WTC11 (cell line): ENCODE results near the gene ZNF341.

Experiments
- ZNF423 ChIP-seq: fragments of 250-450 bp; sonication (Bioruptor Pico); IDR thresholded peaks from 2 replicates; pipeline ENCODE4 v2.1.2; 2022; ENCODE audit warnings: mild to moderate bottlenecking, moderate library complexity
- TF ChIP-seq, protein P1 (sequence below): fragments of 200-600 bp; IDR thresholded peaks from 2 replicates; pipeline ENCODE4 v1.8.0; 2022; ENCODE audit warnings: antibody characterized with exemption
- TF ChIP-seq, protein P2 (sequence below): sonication (generic); formaldehyde crosslinking; IDR thresholded peaks from 2 replicates; pipeline ENCODE4 v1.8.0; 2022; ENCODE audit warnings: mild to moderate bottlenecking, missing genetic modification reagents
- TF ChIP-seq, protein P3 (sequence below): sonication (generic); formaldehyde crosslinking; IDR thresholded peaks from 2 replicates; pipeline ENCODE4 v1.8.1; 2022; ENCODE audit warnings: low read depth, mild to moderate bottlenecking, moderate library complexity, missing genetic modification reagents, borderline replicate concordance

DNA sequence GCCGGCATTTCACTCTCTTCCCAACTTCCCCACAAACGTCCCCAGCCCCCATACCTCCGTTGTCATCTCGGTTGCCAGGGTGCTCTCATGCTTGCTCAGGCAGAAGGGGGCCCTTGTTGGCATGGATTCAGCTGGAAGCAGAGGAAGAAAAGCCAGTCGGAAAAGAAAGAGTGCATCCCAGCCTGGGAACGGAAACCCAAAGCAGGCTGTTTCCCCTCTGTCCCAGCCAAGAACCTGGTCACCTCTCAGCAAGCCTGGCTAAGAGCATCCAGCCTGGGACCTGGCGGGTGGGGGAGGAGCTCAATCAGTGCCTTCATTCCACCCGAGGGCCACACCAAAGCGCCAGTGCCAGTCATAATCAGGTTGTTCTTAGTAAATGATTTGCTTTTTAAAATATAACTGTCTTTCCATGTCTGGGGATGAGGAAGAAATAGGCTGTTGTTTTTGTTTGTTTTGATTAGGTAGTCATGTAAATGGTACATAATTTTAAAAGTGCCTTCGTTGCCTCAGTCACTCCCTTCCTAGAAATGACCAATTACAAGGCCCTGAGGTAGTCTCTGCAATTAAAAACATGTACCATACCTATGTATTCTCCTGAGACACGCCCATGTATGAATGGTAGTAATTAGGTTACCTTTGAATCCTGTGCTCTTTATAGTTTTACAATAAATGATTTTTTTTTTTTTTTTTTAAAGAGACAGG is 100.5 kb downstream of the ZNF341 start:
- TF ChIP-seq, protein P1, sequence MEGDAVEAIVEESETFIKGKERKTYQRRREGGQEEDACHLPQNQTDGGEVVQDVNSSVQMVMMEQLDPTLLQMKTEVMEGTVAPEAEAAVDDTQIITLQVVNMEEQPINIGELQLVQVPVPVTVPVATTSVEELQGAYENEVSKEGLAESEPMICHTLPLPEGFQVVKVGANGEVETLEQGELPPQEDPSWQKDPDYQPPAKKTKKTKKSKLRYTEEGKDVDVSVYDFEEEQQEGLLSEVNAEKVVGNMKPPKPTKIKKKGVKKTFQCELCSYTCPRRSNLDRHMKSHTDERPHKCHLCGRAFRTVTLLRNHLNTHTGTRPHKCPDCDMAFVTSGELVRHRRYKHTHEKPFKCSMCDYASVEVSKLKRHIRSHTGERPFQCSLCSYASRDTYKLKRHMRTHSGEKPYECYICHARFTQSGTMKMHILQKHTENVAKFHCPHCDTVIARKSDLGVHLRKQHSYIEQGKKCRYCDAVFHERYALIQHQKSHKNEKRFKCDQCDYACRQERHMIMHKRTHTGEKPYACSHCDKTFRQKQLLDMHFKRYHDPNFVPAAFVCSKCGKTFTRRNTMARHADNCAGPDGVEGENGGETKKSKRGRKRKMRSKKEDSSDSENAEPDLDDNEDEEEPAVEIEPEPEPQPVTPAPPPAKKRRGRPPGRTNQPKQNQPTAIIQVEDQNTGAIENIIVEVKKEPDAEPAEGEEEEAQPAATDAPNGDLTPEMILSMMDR, result no peak
- TF ChIP-seq ZNF423 (CRISPR knock-in tag), result no peak
- TF ChIP-seq, protein P2, sequence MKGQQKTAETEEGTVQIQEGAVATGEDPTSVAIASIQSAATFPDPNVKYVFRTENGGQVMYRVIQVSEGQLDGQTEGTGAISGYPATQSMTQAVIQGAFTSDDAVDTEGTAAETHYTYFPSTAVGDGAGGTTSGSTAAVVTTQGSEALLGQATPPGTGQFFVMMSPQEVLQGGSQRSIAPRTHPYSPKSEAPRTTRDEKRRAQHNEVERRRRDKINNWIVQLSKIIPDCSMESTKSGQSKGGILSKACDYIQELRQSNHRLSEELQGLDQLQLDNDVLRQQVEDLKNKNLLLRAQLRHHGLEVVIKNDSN, result no peak
- TF ChIP-seq, protein P3, sequence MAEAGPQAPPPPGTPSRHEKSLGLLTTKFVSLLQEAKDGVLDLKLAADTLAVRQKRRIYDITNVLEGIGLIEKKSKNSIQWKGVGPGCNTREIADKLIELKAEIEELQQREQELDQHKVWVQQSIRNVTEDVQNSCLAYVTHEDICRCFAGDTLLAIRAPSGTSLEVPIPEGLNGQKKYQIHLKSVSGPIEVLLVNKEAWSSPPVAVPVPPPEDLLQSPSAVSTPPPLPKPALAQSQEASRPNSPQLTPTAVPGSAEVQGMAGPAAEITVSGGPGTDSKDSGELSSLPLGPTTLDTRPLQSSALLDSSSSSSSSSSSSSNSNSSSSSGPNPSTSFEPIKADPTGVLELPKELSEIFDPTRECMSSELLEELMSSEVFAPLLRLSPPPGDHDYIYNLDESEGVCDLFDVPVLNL, result no peak
